Activated naive CD4-positive, alpha-beta T cell treated with anti-CD3 and anti-CD28 coated beads, Interleukin-2, amount 10 ng/mL, durations not matched to agents 7 days and 5 days (primary cell): Measurements from ENCODE around the gene QRFP.

Experiments
- CTCF ChIA-PET: fragments of 350-600 bp; sonication (Branson Sonifier 250); formaldehyde crosslinking; loops from one replicate; lab custom pipeline; 2021; ENCODE audit warnings: antibody characterized with exemption; lab: Charles Lee
- DNase-seq: peaks from one replicate; pipeline ENCODE4 v3.0.0-alpha.2; 2020
- H3K27ac Mint-ChIP-seq: one replicate; pipeline ENCODE4 v1.8.0; 2021; ENCODE audit warnings: mild to moderate bottlenecking, moderate library complexity, mixed read lengths
- H3K27me3 Mint-ChIP-seq: one replicate; pipeline ENCODE4 v1.8.0; 2021; ENCODE audit warnings: mild to moderate bottlenecking, mixed read lengths
- H3K36me3 Mint-ChIP-seq: one replicate; pipeline ENCODE4 v1.8.0; 2021; ENCODE audit warnings: mixed read lengths
- H3K4me1 Mint-ChIP-seq: one replicate; pipeline ENCODE4 v1.8.0; 2021; ENCODE audit warnings: mixed read lengths
- H3K4me3 Mint-ChIP-seq: one replicate; pipeline ENCODE4 v1.8.0; 2021; ENCODE audit warnings: mild to moderate bottlenecking, moderate library complexity, mixed read lengths
- H3K9me3 Mint-ChIP-seq: one replicate; pipeline ENCODE4 v1.8.0; 2021; ENCODE audit warnings: mixed read lengths

The QRFP gene

DNA sequence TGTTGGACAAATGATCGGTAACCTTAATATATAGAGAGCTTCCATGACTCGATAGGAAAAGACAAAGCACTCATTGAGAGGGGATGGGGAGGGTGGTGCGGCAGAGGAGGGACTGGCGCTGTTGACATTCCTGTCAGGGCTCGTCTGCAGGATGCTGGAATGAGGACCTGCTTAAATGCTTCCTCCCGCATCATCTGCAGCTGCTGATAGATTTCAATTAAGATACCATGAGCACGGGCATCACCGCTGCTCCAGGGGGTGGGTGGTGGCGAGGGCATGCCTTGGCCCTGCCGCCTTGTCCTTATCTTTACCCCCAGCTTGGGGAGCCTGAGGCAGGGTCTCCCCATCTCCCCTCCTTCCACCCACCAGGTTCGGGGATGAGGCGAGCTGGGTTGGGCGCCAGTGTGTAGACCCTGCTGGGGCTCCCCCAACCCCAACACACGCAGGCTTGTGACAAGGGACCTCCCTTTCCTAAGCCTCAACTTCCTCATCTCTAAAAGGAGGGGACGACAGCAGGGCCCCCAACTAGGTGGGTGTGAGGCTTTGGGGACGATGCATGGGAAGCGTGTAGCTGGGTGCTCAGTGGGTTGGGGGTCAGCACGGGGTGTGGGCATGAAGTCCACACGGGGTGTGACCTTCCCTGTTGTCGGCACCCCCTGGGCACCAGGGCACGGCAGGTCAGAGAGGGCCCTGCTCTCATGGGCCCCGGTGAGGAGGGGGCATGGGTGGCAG is 11.7 kb upstream of the QRFP start:
- H3K27me3 Mint-ChIP-seq, result peaks cover 6% of the 10 kb centered on the region
- H3K4me3 Mint-ChIP-seq, result no peak overlapping the region
- CTCF ChIA-PET, result no interaction called here
- no peaks in the 10 kb centered on the region for H3K4me1 Mint-ChIP-seq
- no peaks in the 10 kb centered on the region for H3K36me3 Mint-ChIP-seq
- no peaks in the 10 kb centered on the region for H3K9me3 Mint-ChIP-seq
- DNase-seq, result no peak
- no peak overlapping the region for H3K27ac Mint-ChIP-seq

DNA sequence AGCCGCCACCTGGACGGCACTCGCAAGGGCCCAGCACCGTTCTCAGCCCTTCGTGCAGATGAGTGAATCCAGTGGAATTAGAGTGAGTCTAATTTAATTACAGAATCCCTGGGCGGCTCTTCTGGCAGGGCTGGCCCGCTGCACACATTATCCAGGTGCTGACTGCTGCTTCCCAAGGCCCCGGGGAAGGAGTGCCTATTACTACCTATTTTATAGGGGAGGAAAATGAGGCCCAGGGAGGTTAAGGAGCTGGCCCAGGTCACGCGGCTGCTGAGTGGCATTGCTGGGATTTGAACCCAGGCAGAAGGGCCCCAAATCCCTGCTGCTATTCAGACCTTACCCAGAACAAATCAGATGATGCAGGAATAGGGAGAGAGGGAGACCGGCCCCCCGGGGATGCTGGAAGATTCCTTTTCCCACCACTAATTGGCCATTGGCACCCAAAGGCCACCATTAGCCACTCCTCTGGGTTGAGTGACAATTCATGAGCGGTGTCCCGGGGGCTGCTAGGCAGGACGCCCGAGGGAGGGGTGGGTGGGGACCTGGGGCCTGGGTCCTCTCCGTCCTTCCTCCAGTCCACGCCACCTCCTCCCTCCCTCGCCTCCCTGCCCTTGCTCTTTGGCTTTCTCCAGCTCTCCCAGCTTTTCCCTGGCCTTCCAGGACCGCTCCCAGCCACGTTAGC is 10.3 kb upstream of the QRFP start:
- Mint-ChIP-seq H3K36me3 (no peaks in the 10 kb centered on the region), H3K9me3 (no peaks in the 10 kb centered on the region), H3K4me1 (no peaks in the 10 kb centered on the region), H3K4me3 (no peak overlapping the region), H3K27me3 (no peaks in the 10 kb centered on the region), H3K27ac (no peak overlapping the region)
- DNase-seq, result no peak
- CTCF ChIA-PET, result no interaction called here

DNA sequence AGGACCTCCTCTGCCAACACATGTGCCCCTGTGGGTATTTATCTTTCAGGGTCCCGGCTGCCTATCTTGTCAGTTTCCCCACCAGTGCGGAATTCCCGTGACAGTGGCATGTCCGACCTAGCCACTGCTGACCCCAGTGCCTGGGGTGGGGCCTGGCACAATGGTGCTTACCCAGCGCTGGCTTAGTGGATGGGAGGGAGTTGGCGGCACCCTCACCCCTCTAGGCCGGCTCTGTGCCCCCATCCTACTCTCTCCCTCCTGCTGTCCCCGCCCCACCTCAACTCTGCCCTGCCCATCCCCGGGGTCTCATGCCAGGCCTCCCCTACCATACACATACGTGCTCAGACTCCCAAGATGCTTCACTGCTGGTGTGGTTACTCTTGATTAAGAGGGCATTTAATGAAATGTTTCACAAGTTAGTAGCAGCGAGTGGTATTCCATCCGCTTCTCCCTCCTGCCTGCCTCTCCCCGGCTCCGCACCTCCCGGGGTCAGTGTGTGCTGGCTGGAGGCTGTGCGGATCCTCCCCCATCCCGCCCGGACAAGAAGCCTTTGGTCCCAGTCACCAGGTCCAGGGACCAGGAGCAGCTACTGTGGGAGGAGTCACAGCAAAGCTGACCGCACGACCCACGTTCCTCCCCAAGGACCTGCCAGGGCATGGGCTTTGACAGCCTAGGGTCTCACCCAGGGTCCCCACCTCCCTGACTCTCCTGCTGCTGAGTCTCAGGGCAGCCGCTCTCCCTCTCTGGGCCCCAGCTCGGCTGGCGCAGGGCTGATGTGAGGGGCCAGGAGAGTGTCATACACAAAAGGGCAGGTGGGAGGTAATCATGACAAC is 9.5 kb upstream of the QRFP start:
- no peak for DNase-seq
- H3K27me3 Mint-ChIP-seq, result no peaks in the 10 kb centered on the region
- H3K4me1 Mint-ChIP-seq, result no peaks in the 10 kb centered on the region
- no peak overlapping the region for H3K4me3 Mint-ChIP-seq
- no peaks in the 10 kb centered on the region for H3K36me3 Mint-ChIP-seq
- no peaks in the 10 kb centered on the region for H3K9me3 Mint-ChIP-seq
- CTCF ChIA-PET, result no interaction called here
- no peak overlapping the region for H3K27ac Mint-ChIP-seq

DNA sequence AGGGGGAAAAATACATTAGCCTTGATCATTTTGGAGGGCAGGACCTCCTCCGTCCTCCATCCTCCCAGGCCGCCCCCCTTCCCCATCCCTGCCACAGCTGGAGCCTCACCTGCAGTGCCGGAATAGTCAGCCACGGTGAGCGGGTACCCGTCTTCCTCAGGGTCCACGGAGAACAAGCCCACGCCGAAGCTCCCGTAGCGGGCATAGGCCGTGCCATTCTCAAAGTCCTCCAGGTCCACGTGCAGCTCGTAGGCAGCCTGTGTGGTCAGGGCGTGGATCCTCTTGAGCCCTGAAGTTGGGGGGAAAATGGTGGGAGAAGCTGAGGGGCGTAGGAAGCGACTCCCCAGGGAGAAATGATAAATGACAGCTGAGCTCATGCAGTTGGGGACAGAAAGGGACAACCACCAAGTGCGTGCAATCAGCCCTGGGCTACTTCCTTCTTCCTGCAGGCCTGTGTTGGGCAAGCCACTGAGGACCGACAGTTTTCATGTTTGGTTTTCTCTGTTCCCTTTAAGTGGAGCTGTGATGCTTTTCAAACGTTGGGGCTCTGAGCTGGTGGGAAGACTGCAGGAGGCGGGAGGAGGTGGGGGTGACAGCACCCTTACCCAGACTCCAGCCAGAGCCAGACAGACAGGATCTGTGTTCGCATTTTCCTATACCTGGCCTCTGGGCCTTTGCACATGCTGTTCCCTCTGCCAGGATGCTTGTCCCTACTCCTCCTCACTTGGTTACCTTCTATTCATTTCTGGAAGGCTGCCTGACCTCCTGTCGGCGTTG is 8.7 kb upstream of the QRFP start:
- no peak overlapping the region for H3K27ac Mint-ChIP-seq
- H3K9me3 Mint-ChIP-seq, result no peaks in the 10 kb centered on the region
- H3K27me3 Mint-ChIP-seq, result peaks cover 6% of the 10 kb centered on the region
- no peaks in the 10 kb centered on the region for H3K36me3 Mint-ChIP-seq
- CTCF ChIA-PET, result no interaction called here
- no peak overlapping the region for H3K4me3 Mint-ChIP-seq
- DNase-seq, result no peak
- no peaks in the 10 kb centered on the region for H3K4me1 Mint-ChIP-seq

DNA sequence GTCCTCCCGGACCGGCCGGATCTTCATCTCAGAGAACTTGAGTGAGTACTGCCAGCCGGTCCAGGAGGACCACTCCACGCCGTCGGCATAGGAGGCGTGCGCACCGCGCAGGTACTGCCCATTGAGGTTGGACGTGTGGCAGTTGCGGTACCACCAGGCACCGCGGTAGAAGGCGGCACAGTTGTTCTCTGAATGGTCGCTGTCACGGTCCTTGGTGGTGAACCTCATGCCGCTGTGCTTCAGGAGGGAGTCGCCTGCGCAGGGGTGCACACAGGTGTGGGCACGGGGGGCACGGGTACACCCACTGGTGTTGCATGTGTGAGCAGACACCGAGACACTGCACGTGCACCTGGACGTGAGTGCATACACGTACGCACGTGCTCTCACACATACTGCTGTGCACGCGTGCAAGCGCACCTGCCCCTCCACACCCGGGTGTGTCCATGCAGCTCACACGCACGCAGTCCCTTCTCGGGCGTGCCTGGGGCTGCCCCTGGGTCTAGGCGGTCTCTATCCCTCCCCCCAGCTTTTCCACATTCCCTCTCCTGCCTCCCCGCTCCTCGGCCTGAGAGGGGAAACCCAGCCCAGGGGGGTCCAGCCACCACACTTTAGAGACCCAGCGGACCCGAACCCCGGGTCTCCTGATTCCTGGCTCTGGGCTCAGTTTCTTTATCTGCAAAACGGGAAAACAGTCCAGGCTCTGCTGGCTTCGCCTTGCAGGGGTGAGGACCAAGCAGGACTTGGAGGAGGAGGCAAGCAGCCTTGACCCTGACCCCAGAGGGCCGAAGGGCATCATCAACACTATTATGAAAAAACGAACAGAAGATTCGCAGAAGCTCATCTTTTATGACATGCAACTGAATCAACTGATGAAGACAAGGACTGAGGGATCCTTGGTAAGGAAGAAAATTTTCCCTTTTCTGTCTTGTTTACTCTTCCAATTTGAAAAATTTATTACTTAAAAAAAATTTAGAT is 7.7 kb upstream of the QRFP start:
- no peaks in the 10 kb centered on the region for H3K9me3 Mint-ChIP-seq
- H3K27me3 Mint-ChIP-seq, result peaks cover 6% of the 10 kb centered on the region
- no peaks in the 10 kb centered on the region for H3K36me3 Mint-ChIP-seq
- no peak overlapping the region for H3K27ac Mint-ChIP-seq
- no peaks in the 10 kb centered on the region for H3K4me1 Mint-ChIP-seq
- CTCF ChIA-PET, result no interaction called here
- DNase-seq, result no peak
- H3K4me3 Mint-ChIP-seq, result no peak overlapping the region

DNA sequence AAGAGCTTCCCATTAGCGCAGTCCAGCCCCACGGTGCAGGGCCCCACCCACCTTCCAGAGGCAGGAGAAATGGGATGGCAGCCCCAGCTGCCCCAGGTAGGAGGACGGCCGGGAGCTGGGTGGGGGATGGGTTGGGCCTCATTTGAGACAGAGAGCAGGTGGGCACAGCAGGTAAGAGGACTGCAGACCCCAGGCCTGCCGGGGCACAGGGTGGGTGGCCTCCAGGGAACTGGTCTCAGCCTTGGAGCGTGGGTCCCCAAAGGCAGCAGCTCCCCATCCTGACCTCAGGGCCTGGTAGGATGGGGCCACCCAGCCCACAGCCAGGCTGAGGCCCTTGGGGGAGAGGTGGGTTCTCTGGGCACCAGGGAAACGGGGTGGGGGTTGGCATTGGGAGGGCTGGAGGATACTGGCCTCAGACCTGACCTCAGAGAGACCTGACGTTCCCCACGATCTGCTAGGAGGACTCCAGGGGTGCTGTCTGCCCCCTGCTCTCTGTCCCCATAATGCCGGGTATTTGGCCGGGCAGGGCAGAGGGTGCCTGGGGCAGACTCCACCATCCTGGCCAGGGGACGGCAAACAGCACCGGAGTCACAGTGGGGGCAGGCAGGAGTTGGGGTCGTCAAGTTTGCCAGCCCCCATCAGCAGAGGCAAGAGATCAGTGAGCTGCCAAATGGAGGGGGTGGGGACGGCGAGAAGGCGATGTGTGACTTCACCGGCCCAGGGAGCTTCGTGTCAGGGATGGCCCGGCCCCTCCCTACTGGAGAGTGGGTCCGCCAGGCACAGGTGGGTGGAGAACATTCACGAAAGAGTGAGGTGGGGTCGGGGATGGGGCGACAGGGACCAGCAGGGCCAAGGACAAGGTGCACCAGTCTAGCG is 6.8 kb upstream of the QRFP start:
- H3K27ac Mint-ChIP-seq, result no peak overlapping the region
- no peak for DNase-seq
- no peaks in the 10 kb centered on the region for H3K36me3 Mint-ChIP-seq
- H3K4me3 Mint-ChIP-seq, result no peak overlapping the region
- H3K9me3 Mint-ChIP-seq, result no peaks in the 10 kb centered on the region
- no peaks in the 10 kb centered on the region for H3K4me1 Mint-ChIP-seq
- H3K27me3 Mint-ChIP-seq, result peaks cover 6% of the 10 kb centered on the region
- CTCF ChIA-PET, result no interaction called here

DNA sequence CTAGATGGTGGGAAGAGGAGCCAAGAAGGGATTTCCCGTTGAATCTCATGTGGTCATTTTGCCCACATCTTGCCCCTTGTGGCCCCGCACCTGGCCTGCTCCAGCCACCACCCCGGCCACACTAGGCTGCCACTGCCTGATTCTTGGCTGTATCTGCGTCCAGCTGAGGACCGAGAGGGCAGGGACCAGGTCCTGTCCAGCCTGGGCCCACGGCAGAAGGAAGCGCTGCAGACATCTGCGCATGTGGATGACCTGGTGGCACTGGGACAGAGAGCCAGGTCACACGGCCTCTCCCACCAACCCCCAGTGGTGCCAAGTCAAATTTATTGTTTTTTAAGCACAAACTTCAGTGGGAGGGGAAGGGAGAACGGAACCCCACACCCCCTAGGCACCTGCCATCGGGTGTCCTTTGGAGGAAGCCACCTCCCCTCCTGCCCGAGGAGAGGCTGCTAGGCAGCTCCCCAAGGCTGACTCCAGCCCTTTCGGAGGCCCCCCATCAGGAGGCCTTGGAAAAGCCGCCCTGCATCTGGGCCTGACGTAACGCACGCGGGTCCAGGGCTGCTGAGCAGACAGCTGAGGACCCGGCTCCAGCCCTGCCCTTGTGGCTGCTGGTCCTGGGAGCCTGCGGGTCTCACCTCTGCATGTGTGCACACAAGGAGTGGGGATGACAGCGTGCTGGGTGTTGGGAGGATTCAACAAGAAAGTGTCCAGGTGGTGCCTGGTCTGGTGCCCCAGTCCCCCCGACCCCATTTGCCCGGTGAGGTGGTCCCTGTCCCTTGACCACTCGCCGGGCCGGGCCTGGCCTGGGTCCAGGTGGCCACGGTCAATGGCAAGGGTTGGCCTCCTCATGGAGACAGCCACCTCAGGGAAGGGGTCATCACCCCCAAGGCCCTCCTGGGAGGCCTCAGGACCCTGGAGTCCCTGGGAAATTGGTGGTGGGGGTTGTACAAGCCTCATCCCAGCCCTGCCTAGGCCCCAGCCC is 5.9 kb upstream of the QRFP start:
- Mint-ChIP-seq H3K9me3 (no peaks in the 10 kb centered on the region), H3K4me3 (no peak overlapping the region), H3K27me3 (peaks cover 6% of the 10 kb centered on the region), H3K36me3 (no peaks in the 10 kb centered on the region), H3K4me1 (no peaks in the 10 kb centered on the region), H3K27ac (no peak overlapping the region)
- CTCF ChIA-PET, result no interaction called here
- no peak for DNase-seq

DNA sequence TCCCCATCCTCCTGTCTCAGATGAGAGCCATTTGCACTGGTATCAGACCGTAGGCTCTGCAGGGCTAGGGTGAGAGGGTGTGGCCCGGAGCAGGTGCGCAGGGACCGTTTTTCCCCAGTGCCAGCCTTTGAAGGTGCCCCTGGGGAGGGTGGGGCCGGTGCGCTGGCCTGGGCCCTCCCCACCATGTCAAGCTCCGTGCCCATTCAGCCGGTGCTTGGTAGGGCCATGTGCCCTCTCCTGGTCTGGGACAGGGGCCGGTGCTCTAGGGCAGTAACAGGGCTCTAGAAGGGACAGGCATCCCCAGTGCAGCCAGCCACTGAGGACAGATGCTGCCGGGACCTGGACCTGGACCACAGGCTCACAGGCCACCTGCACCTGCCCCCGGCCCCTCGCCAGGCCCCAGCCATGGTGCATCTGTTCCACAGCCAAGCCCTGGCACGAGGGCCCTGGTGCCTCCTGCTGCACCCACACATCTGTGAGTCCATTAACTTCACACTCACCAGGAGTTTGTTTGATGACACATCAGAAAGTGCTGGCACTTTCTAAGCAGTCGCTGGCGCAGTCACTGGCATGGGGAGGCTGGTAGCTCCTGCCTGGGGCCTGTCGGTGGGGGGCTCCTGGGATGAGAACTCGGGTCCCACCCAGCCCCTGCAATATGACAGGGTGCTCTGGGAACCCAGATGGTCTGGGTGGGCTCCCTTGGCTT is 5.0 kb upstream of the QRFP start:
- Mint-ChIP-seq H3K27me3 (peaks cover 6% of the 10 kb centered on the region), H3K4me1 (no peaks in the 10 kb centered on the region), H3K9me3 (no peaks in the 10 kb centered on the region), H3K36me3 (no peaks in the 10 kb centered on the region), H3K4me3 (no peak overlapping the region), H3K27ac (no peak overlapping the region)
- no peak for DNase-seq
- CTCF ChIA-PET, result no interaction called here

DNA sequence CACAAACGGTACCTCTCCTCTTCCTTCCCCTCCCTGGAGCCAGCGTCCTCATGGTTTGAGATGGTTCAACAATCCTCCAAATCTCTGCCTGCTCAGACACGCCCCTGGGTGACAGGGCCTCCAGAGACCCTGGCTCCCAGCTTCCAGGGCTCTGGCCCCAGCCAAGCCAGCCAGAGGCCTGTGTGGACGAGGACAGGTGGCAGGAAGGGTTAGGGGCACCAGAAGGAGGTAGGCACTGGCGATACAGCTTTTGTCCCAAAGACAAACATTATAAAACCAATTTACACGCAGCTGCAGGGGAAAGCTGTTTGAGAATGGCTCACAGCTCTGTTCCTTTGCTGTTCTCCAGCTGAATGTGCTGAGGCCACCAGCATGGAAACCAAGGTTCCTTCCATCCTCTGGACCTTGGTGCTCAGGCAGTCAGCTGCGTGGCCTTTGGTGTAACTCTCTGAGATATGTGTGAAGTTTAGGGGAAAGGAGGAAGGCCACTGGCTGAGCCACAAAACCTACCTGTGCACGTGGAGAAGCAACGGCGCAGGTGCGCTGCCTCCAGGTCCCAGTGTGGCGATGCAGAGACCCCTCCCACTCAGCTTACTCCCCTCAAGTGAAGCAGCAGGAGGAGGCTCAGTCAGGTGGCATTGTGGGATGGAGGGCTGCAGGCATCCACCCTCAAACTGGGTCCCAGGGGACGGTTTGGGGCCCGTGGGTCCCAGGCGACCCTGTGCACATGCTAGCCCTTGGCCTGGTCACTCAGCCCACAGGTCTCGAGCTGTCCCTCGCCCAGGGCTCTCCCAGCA is 4.3 kb upstream of the QRFP start:
- Mint-ChIP-seq H3K27me3 (peaks cover 6% of the 10 kb centered on the region), H3K4me1 (no peaks in the 10 kb centered on the region), H3K27ac (no peak overlapping the region), H3K4me3 (no peak overlapping the region), H3K36me3 (no peaks in the 10 kb centered on the region), H3K9me3 (no peaks in the 10 kb centered on the region)
- CTCF ChIA-PET, result no interaction called here
- DNase-seq, result no peak

DNA sequence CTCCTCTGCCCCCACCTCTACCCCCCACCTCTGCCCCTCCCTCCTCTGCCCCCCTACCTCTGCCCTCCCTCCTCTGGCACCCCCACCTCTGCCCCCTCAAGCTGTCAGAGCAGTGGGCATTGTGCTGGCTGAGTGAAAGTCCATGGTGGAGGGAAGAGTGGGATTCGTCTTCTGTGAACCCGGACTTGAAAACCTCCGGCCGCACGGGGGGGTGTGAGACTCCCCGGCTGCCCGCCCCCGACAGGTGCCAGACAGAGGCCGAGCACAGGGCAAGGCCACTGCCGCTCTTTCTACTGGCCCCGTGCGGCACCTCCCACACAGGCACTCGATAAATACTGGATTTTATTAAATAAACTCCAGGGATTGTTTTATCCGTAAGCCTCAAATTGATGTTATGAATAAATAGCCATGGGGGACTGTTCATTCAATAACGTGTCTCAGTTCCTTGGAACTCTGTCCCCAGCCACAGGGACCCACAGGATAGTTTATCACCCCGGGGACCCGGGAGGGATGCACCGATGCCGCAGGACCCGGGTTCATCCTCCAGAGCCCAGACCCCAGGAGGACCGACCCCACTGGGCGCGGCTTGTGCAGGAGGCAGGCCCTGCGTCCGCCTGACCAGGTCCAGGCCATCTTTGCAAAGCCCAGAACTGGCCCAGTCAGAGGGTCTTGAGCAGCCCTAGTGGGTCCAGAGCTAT is 2.6 kb upstream of the QRFP start:
- H3K27ac Mint-ChIP-seq, result no peak overlapping the region
- H3K9me3 Mint-ChIP-seq, result no peaks in the 10 kb centered on the region
- CTCF ChIA-PET, result no interaction called here
- no peaks in the 10 kb centered on the region for H3K4me1 Mint-ChIP-seq
- no peak for DNase-seq
- peaks cover 6% of the 10 kb centered on the region for H3K27me3 Mint-ChIP-seq
- H3K36me3 Mint-ChIP-seq, result no peaks in the 10 kb centered on the region
- no peak overlapping the region for H3K4me3 Mint-ChIP-seq
